Esophagus muscularis mucosa (tissue), 4 donors: ENCODE data around the gene SLC43A1.

ENCODE experiments used
- EP300 ChIP-seq: sonication (generic); formaldehyde crosslinking; IDR thresholded peaks from one replicate; pipeline ENCODE4 v1.6.1; 2017; ENCODE audit warnings: antibody characterized with exemption
- POLR2A ChIP-seq: fragments of 450-650 bp; IDR thresholded peaks from one replicate; pipeline ENCODE4 v1.6.1; 2017; ENCODE audit warnings: antibody characterized with exemption, moderate library complexity, mild to moderate bottlenecking, low read depth
- TF ChIP-seq, protein P1 (sequence below), 3 experiments: fragments of 200-600 bp in 2 of 3; fragments of 450-650 bp in 1 of 3; sonication (generic) in 2 of 3; IDR thresholded peaks; one replicate each; pipeline ENCODE4 v1.5.1; 2017 to 2019; ENCODE audit warnings: antibody characterized with exemption in 3 of 3, mild to moderate bottlenecking in 2 of 3, moderate library complexity in 1 of 3

DNA sequence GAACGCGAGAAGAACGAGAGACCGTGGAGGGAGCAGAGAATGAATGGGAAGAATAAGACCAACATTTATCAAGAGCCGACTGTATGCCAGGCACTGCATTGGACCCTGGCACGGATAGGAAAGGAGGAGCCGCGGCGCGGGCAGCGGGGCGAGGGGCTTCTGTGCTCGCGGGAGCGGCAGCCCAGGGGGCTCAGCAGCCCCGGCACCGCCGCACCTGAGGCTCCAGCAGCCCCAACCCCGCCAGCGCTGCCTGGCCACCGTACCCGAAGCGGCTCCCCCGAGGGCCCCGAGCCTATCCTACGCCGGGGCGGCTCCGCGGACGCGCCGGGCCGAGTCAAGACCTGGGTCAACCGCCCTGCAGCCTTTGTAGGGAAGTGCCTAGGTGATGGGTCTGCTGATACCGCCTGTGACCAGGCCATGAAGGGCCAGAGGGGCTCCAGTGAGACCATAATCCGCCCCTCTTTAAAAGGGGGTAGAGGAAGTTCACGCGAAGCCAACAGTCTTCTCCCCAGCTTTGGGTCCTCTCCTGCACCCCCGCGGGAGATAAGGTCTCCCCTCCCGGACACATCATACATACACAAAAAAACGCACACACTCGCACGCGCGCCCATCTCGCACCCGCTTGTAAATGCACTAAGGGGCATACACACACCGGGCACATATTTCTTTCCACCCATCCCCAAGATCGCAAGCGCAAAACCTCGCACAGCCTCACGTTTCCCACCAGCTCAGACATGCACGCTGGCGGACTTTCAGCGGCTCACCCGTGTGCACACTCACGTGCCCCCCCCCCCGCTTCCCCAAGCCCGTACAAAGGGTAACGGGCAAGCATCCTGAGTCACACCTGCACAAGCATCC, 56.1 kb downstream of the SLC43A1 start:
- TF ChIP-seq, protein P1, sequence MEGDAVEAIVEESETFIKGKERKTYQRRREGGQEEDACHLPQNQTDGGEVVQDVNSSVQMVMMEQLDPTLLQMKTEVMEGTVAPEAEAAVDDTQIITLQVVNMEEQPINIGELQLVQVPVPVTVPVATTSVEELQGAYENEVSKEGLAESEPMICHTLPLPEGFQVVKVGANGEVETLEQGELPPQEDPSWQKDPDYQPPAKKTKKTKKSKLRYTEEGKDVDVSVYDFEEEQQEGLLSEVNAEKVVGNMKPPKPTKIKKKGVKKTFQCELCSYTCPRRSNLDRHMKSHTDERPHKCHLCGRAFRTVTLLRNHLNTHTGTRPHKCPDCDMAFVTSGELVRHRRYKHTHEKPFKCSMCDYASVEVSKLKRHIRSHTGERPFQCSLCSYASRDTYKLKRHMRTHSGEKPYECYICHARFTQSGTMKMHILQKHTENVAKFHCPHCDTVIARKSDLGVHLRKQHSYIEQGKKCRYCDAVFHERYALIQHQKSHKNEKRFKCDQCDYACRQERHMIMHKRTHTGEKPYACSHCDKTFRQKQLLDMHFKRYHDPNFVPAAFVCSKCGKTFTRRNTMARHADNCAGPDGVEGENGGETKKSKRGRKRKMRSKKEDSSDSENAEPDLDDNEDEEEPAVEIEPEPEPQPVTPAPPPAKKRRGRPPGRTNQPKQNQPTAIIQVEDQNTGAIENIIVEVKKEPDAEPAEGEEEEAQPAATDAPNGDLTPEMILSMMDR (IDR thresholded peaks at IDR 0.05): no peak
- no peak for TF ChIP-seq EP300
- TF ChIP-seq POLR2A: no peak
